HCT116 (cell line): ENCODE results near the gene FOS. TPM values are rescaled to one million over a fixed set of nuclear protein-coding genes. Genes with fewer than 3 reads are reported as not detected.

Source experiments
- ATAC-seq: fragments of 200-7000 bp; cut with Tn5 transposase; 2 replicates; pipeline ENCODE4 v1.9.1; 2020; ENCODE audit warnings: mild to moderate bottlenecking, moderate library complexity
- BruUV-seq: library from RNA; stranded (reverse); fragments of 400-500 nt; replicated peaks from 2 replicates; lab custom pipeline; 2021; lab: Mats Ljungman, UMichigan
- CTCF ChIA-PET: fragments of 300-600 bp; sonication (Branson Sonifier 250); formaldehyde crosslinking; loops from one replicate; lab custom pipeline; 2021; ENCODE audit warnings: antibody characterized with exemption; lab: Charles Lee
- POLR2A ChIA-PET: fragments of 300-600, 350-600 bp; sonication (Branson Sonifier 250); formaldehyde crosslinking; loops from one replicate; lab custom pipeline; 2021; ENCODE audit warnings: antibody characterized with exemption; lab: Charles Lee
- RAD21 ChIA-PET, 2 experiments: fragments of 300-600 bp; sonication (Branson Sonifier 250); formaldehyde crosslinking; loops; one replicate each; lab custom pipeline; 2023; ENCODE audit warnings: low total read pairs in 2 of 2; ENCODE audit not compliant: uncharacterized antibody in 2 of 2, unreplicated experiment in 2 of 2, low non-redundant PET in 1 of 2; lab: Charles Lee
- DNase-seq: peaks from one replicate; pipeline ENCODE4 v3.0.0-alpha.2; 2010; ENCODE audit warnings: low read depth, low spot score
- H2AFZ ChIP-seq: fragments of 200-600 bp; shearing (Covaris generic), sonication (generic); 2 replicates; pipeline ENCODE4 v1.6.1; 2017; ENCODE audit warnings: low read depth, mixed run types, mixed read lengths, antibody characterized with exemption, low read length; ENCODE audit not compliant: poor library complexity, severe bottlenecking
- H3K27ac ChIP-seq: 2 replicates; pipeline ENCODE4 v1.5.1; 2012; ENCODE audit warnings: low read depth, low read length
- H3K27me3 ChIP-seq: fragments of 200-600 bp; sonication (generic); 2 replicates; pipeline ENCODE4 v1.6.1; 2016; ENCODE audit warnings: mixed run types, low read length, mixed read lengths; ENCODE audit not compliant: insufficient read depth
- H3K36me3 ChIP-seq, 2 experiments: fragments of 200-500 bp in 1 of 2; fragments of 200-600 bp in 1 of 2; sonication (Bioruptor generic) in 1 of 2; sonication (generic) in 1 of 2; 2 replicates each; pipeline versions ENCODE4 v1.5.1 to v1.6.1; 2014 to 2016; ENCODE audit warnings: low read length in 2 of 2, inconsistent platforms in 1 of 2, mixed read lengths in 1 of 2, mixed run types in 1 of 2; ENCODE audit not compliant: insufficient read depth in 2 of 2, control insufficient read depth in 1 of 2
- H3K4me1 ChIP-seq, 2 experiments: fragments of 200-600 bp in 1 of 2; sonication (generic) in 1 of 2; 2 replicates each; pipeline versions ENCODE4 v1.5.1 to v1.6.1; 2012 to 2017; ENCODE audit warnings: low read length in 2 of 2, inconsistent platforms in 1 of 2, mild to moderate bottlenecking in 1 of 2, mixed read lengths in 1 of 2, mixed run types in 1 of 2, moderate library complexity in 1 of 2; ENCODE audit not compliant: insufficient read depth in 2 of 2, control insufficient read depth in 1 of 2
- H3K4me2 ChIP-seq: fragments of 200-600 bp; sonication (generic); 2 replicates; pipeline ENCODE4 v1.6.1; 2017; ENCODE audit warnings: mixed run types, low read length, mixed read lengths
- H3K4me3 ChIP-seq, 2 experiments: fragments of 200-600 bp in 1 of 2; sonication (generic) in 1 of 2; replicated peaks in 1 of 2; 2 replicates each; pipeline ENCODE4 v1.5.1; 2011 to 2016; ENCODE audit warnings: low read length in 2 of 2, control low read depth in 1 of 2, low read depth in 1 of 2, mild to moderate bottlenecking in 1 of 2, mixed read lengths in 1 of 2, mixed run types in 1 of 2
- H3K79me2 ChIP-seq: fragments of 200-600 bp; sonication (generic); 2 replicates; pipeline ENCODE4 v1.6.1; 2017; ENCODE audit warnings: mild to moderate bottlenecking, mixed run types, low read length, moderate library complexity, mixed read lengths; ENCODE audit not compliant: insufficient read depth
- H3K9ac ChIP-seq: fragments of 200-600 bp; sonication (generic); 2 replicates; pipeline ENCODE4 v1.6.1; 2016; ENCODE audit warnings: low read length, mixed read lengths
- H3K9me2 ChIP-seq: fragments of 200-600 bp; sonication (generic), shearing (Covaris generic); 2 replicates; pipeline ENCODE4 v1.6.1; 2017; ENCODE audit warnings: mixed run types, mild to moderate bottlenecking, moderate library complexity; ENCODE audit not compliant: insufficient read depth
- H3K9me3 ChIP-seq, 2 experiments: fragments of 200-500 bp in 1 of 2; fragments of 200-600 bp in 1 of 2; sonication (Bioruptor generic) in 1 of 2; sonication (generic) in 1 of 2; 2 replicates each; pipeline ENCODE4 v1.6.1; 2014 to 2017; ENCODE audit warnings: low read length in 2 of 2, mixed read lengths in 2 of 2, inconsistent platforms in 1 of 2, low read depth in 1 of 2, mild to moderate bottlenecking in 1 of 2, mixed run types in 1 of 2, moderate library complexity in 1 of 2; ENCODE audit not compliant: control insufficient read depth in 1 of 2, insufficient read depth in 1 of 2
- H4K20me1 ChIP-seq: fragments of 200-600 bp; sonication (generic), shearing (Covaris generic); 2 replicates; pipeline ENCODE4 v1.6.1; 2017; ENCODE audit warnings: mixed run types, mild to moderate bottlenecking, moderate library complexity; ENCODE audit not compliant: insufficient read depth
- CEBPB ChIP-seq: IDR thresholded peaks from 2 replicates; pipeline ENCODE4 v1.6.1; 2012; ENCODE audit warnings: low read depth
- RAD21 ChIP-seq: IDR thresholded peaks from 2 replicates; pipeline ENCODE4 v1.6.1; 2012; ENCODE audit warnings: low read depth, mild to moderate bottlenecking
- SIN3A ChIP-seq: IDR thresholded peaks from 2 replicates; pipeline ENCODE4 v1.6.1; 2012; ENCODE audit warnings: low read depth
- intact Hi-C: fragments of 100-400 bp; cut with micrococcal nuclease; formaldehyde crosslinking; loops from 2 replicates; pipeline ENCODE4 v1.10.0; 2022
- total RNA-seq: library from RNA; stranded (reverse); gene quantifications from one replicate; pipeline ENCODE4 v1.2.1, GENCODE V29; 2021; ENCODE audit not compliant: unreplicated experiment
- TF ChIP-seq, protein P1 (sequence below), 3 experiments: fragments of 200-600 bp in 1 of 3; sonication (generic) in 1 of 3; IDR thresholded peaks in 2 of 3; conservative IDR thresholded peaks in 1 of 3; 2 replicates each; pipeline ENCODE4 v1.5.1; 2012 to 2017; ENCODE audit warnings: low read depth in 2 of 3, low read length in 2 of 3, antibody characterized with exemption in 1 of 3, borderline replicate concordance in 1 of 3, control low read depth in 1 of 3, mild to moderate bottlenecking in 1 of 3, mixed read lengths in 1 of 3, mixed run types in 1 of 3, moderate library complexity in 1 of 3; ENCODE audit not compliant: insufficient read depth in 1 of 3

Gene FOS
- total RNA-seq, 1 experiment from 2014 or later = 50.4 TPM

DNA sequence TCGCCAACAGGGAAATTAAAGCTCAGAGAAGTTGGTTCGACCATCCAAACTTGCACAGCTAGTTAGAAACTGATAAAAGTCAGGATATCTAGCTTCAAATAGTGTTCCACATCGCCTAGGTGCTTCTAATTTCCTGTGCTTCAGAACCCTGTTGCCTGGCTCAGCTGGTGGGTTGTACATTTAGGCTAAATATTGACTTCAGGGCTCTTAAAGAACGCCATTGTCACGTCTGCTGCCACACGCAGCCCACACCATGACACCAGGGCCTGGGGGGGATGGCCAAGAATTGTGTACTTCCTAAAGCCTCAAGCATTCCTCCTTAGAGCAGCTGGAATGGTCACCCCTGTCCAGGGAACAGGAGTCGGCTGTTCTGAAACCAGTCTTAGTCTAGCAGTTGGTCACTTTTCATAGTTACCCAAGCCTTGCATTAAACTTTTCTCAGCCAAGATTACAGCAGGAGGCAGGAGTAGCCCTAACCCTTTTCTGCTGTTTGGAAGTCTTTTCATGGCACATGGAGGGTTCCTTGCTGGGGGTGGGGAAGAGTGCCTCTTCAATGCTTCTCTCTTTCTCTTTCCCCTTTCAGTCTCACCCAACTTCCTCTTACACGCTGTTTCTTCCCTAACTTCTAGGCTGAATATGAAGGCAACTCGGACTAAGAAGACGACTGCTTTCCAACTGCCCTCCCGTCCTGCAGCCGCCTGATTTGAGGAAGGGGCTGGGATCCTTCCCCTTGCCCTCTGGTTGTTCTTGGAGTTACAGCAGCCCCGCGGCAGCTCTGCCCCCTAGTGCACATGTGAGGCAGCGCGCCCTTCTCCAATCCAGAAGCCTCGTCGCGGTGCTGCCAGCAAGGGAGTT lies 17.1 kb downstream of the FOS start:
- Histone ChIP-seq H3K9ac (peak overlapping the region; percentile 71), H3K36me3 (no peaks in the 10 kb centered on the region), H3K4me3 (peak overlapping the region; percentile 47 to 63), H3K9me3 (no peaks in the 10 kb centered on the region), H3K79me2 (no peaks in the 10 kb centered on the region), H4K20me1 (no peaks in the 10 kb centered on the region), H3K27ac (peak overlapping the region; percentile 52), H3K4me1 (peaks cover 22 to 31% of the 10 kb centered on the region in 2 experiments), H2AFZ (peak overlapping the region; percentile 76)
- intact Hi-C loops = loop anchor here (1.0 to 2.0 kb wide), 3 partner anchors 17 to 163 kb away; partner anchors contain the start of gene FOS
- CTCF ChIA-PET = interaction anchor here (0.7 to 3.1 kb wide), 22 partner anchors 10 to 435 kb away, joined by 3 to 12 read pairs (median 4); no protein-coding TSS in a partner anchor
- peak; percentile 99 for TF ChIP-seq RAD21
- TF ChIP-seq, protein P1, sequence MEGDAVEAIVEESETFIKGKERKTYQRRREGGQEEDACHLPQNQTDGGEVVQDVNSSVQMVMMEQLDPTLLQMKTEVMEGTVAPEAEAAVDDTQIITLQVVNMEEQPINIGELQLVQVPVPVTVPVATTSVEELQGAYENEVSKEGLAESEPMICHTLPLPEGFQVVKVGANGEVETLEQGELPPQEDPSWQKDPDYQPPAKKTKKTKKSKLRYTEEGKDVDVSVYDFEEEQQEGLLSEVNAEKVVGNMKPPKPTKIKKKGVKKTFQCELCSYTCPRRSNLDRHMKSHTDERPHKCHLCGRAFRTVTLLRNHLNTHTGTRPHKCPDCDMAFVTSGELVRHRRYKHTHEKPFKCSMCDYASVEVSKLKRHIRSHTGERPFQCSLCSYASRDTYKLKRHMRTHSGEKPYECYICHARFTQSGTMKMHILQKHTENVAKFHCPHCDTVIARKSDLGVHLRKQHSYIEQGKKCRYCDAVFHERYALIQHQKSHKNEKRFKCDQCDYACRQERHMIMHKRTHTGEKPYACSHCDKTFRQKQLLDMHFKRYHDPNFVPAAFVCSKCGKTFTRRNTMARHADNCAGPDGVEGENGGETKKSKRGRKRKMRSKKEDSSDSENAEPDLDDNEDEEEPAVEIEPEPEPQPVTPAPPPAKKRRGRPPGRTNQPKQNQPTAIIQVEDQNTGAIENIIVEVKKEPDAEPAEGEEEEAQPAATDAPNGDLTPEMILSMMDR (IDR thresholded peaks at IDR 0.05 in 2 of 3, conservative IDR thresholded peaks at IDR 0.05 in 1 of 3; ENCODE audit: borderline replicate concordance in 1 of 3, insufficient read depth in 1 of 3, low read depth in 2 of 3, low read length in 2 of 3) = peak; percentile 95 to 99 (median 98)
- no peak for TF ChIP-seq SIN3A
- no peak for TF ChIP-seq CEBPB
- TF ChIP-seq, all 23 proteins: peak for 2
- RAD21 ChIA-PET = interaction anchor here (0.7 to 1.9 kb wide), 5 partner anchors 15 to 223 kb away, joined by 3 to 6 read pairs (median 5); no protein-coding TSS in a partner anchor
- H3K9me2 ChIP-seq = no peaks in the 10 kb centered on the region
- peak overlapping the region; percentile 86 for H3K4me2 ChIP-seq
- peak; percentile 55 for ATAC-seq
- BruUV-seq = no TSS peak
- no peaks in the 10 kb centered on the region for H3K27me3 ChIP-seq
- no peak for DNase-seq
- POLR2A ChIA-PET = interaction anchor here (0.6 to 2.6 kb wide), 7 partner anchors 9 to 435 kb away, joined by 3 to 10 read pairs (median 4); partner anchors contain the start of gene NEK9
